EH (cell line): Measurements from ENCODE around the gene MYO1G.
A peak's percentile ranks its signal among the peaks of the same experiment; 100 is the strongest.

Experiments
- DNase-seq: peaks from one replicate; pipeline ENCODE4 v3.0.0-alpha.2; 2015; ENCODE audit warnings: low read depth

The MYO1G gene

DNA sequence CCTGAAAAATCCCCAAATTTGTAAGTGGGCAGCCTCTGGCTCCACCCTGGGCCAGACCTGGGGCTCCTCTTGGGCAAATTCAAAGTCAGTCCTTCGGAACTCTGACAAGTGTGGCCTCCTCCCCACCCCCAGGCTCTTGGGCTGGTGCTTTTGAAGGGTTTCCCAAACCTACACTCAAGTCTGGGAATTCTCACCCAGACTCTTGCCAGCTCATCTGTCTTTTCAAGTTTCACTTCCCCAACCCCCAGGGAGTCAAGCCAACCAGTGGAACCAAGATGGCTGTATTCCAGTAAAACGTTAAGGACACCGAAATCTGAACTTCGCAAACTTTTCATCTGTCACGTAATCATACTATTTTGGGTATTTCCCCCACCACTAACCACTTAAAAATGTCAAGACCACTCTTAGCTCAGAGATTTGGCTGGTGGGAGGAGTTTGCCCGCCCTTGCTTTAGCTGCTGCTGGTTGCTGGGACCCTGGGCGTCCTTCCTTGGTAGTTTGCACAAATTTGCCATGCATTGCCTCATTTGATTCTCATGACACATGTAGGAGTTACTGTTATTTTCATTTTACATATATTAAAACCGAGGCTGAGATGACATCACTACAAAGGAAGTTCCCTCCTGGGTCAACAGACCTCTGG is 1.7 kb upstream of the MYO1G start:
- peak; percentile 86 for DNase-seq

GRCh38 chr7:44979481-44980392 is 922 bp upstream of the MYO1G start:
- peak; percentile 72 for DNase-seq

- no peak for DNase-seq
These were observed 868 bp downstream of the MYO1G start for GRCh38 chr7:44977959-44978335.

DNA sequence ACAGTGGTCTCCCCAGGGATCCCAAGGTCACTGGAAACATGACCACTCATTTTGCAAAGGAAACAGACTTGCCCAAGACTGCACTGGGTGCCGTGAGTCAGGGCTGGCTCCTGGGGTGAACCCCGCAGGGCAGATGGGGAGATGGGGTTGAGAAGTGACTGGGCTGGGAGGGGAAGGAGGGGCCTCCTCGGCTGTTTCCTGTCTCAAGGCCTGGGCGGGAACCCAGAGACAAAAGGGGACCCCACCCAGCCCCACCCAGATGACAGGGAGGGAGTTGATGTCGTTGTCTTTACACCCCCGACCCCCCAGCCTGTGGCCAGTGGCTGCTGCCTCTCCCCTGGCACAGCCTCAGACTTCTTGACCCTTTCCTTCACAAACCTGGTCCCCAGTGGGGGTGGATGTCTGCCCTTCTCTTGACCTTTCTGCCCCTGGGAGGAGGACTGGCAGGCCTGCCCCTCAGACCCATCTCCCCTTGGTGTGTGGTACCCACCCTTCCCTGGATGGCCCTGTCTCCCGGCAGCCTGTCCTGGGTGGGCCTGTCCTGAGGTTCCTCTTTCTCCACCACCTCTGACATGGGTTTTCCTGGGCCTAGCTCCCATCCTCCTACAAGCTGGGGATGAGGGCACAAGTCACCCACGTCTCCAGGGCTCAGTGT is 1.4 kb downstream of the MYO1G start:
- DNase-seq: no peak

DNA sequence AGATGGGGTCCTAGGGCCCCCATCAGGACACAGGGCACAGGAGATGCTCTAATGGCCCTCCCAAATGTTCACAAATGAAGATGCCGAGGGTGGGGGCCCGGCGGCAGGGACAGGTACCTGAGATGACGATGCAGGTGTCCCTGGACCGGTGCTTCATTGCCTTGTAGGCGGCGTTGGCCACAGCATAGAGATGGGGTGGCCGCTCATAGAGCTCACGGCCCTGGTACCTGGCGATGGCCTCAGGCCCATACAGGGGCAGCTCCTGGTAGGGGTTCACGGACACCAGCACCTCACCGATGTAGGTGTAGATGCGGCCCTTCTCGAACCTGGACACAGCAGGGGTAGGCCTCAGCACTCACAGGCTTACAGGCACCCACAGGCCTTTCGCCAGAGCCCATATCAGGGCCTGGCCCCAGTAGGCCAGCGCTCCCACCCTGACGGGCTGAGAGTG is 2.0 kb downstream of the MYO1G start:
- DNase-seq: no peak

- DNase-seq: no peak
These were observed 2.6 kb downstream of the MYO1G start for GRCh38 chr7:44976040-44976745.

GRCh38 chr7:44975331-44976039 is 3.3 kb downstream of the MYO1G start:
- no peak for DNase-seq

GRCh38 chr7:44974549-44974948 is 4.3 kb downstream of the MYO1G start:
- DNase-seq: no peak

DNA sequence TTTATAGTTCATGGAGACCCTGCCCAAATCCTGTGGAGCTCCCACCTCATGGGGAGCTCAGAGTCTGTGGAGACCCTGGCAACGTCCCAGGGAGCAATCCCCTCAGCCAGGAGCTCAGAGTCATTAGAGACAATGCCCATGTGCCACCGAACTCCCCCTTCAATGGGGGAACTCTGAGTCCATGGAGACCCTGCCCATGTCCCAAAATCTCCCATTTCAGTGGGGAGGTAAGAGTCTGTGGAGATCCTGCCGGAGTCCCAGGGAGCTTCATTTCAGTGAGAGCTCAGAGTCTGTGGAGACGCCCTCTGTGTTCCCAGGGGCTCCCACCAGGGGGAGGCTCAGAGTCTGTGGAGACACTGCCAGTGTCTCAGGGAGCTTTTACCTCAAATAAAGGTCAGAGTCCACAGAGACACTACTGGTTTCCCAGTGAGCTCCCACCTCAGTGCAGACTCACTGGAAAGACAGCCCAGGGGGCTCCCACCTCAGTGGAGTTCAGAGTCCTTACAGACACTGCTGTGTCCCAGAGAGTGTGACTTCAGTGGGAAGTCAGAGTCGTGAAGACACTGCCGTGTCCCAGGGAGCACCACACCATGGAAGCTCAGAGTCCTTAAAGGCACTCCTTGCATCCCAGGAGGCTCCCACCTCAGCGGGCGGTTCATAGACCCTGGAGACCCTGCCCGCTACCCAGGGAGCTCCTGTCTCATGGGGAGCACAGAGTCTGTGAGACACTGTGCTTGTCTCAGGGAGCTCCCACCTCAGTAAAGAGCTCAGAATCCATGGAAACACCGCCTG is 5.0 kb downstream of the MYO1G start:
- DNase-seq: peak; percentile 61

GRCh38 chr7:44972562-44972961 is 6.3 kb downstream of the MYO1G start:
- no peak for DNase-seq

DNA sequence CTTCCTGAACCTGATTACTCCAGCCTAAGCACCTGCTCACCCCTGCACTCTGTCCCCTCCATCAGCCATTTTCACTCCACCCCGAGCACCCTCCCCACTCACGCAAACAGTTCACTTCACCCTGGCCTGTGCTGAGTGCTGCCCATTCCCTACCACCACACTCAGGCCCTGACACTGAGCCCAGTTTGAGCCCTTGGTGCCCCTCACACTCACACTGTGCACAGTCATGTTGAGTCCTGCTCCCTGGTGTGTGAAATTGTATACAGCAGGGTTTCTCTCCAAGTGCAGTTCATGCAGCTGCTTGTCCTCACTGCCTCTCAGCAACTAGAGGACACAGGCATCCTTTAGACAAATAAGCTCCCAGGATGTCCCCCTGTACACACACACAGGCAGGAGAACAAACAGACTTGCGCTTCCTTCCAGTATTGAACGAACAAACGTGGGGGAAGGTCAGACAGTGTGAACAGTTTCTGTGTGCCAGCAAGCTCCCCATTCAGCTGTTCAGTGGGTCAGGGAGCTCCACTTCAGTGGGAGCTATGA is 6.8 kb downstream of the MYO1G start:
- no peak for DNase-seq

GRCh38 chr7:44971188-44971901 is 7.5 kb downstream of the MYO1G start:
- no peak for DNase-seq

GRCh38 chr7:44970523-44971051 is 8.2 kb downstream of the MYO1G start:
- no peak for DNase-seq

DNA sequence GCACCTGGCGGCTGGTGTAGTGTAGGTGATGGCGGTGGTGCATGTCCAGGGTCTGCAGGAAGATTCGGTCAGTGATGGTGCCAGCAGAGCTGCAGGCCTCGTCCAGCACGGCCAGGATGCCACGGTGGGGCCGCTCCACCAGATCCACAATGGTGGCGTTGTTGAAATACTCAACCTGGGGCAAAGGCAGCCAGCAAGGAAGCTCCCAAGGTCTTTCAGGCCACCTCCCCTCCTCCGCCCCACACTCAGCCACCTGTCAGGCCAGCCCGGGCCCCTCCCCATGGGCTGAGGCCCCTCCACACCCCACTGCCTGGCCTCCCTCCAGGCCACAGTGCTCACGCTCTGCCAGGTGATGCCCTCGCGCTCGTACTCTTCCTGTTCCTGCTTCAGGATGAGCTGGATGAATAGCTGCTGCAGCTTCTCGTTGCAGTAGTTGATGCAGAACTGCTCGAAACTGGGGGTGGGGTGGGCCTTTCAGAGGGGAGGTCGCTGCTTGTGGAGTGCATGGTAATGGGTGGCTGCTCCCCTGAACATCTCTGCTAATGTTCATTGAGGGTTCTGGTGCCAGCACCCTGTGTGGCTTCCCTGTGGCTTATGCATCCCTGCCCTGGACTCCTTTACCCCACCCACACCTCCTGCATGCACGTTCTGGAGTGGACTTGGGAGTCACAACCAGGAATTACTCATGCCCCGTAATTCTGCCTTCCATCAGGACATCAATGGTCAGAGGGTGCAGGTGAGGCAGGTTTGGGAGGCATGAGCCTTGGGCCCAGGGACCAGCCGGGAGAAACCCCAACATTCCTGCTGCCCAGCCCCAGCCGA is 8.9 kb downstream of the MYO1G start:
- DNase-seq: no peak

DNA sequence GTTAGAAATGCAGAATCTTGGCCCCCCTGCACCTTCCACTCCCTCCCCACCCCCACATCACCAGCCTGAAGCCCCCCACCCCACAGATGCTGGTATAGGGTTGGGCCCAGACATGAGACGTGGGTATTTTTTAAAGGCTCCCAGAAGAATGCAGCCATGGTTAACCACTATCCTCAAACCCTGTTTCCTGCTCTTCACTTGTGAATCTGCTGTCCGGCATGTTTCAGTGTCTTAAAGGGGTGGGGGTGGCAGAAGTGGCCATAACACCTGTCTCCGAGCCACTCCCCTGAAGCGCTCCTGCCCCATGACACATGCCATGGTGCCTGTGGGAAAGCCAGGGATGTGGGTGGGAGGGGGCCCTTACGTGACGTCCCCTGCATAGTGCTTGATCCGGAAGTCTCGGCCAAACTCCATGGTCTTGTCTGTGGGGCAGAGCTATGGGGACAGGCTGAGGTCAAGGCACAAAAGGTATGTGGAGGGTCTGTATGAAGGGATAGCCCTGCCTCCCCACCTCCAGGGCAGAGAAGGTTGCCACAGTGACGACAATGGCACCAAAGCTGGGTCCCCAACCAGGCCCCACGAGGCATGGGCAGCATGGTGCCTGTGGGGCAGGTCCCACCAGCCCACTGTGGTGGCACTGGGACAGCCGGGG is 9.6 kb downstream of the MYO1G start:
- no peak for DNase-seq

DNA sequence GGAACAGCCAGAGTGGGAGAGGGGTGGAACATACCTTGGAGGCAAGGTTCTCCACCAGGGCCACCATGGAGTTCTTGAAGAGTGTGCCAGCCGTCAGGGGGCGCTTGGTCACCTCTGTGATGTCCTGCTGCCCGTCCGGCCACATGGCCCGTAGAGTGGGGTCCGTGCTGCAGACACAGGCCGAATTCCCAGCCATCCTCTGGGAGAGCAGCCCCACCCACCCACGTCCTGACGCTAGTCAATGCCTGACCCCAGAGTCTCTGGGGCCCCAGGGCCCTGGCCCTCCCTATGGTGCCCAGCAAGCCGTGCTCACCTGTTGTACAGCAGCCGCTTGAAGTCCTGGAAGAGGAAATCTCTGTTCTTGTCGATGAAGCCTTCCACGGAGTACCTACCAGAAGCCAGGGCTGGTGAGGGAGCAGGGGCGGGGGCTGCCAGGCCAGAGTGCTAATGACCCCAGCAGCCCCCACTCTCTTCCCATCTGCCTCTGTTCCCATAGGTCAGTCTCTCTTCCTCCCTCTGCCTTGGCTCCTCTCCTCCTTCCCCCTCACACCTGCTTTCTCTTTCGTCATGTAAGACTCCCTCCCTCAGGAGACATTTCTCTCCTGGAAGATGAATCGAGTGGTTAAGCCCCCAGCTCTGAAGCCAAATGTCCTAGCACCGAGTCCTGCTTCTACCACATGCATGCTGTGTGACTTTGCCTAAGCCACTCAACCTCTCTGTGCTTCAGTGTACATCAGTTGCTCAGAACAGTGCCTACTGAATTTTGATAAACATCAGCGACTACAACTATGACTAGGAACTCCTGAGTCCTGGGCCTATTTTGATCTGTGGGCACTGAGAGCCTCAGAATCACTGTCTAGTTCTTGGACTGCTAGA is 11.0 kb downstream of the MYO1G start:
- DNase-seq: peak; percentile 40
